IPS-NIHi7 (cell line): ENCODE data around the gene ZXDC.
A peak's percentile ranks its signal among the peaks of the same experiment; 100 is the strongest.

Experiments
- DNase-seq: peaks from one replicate; pipeline ENCODE4 v3.0.0; 2012; ENCODE audit warnings: mixed read lengths; ENCODE audit errors: extremely low spot score

Gene ZXDC

GRCh38 chr3:126452213-126452612 lies 23.5 kb downstream of the ZXDC start:
- no peak for DNase-seq

- DNase-seq: no peak
These were observed 24.2 kb downstream of the ZXDC start for GRCh38 chr3:126451511-126451910.

DNA sequence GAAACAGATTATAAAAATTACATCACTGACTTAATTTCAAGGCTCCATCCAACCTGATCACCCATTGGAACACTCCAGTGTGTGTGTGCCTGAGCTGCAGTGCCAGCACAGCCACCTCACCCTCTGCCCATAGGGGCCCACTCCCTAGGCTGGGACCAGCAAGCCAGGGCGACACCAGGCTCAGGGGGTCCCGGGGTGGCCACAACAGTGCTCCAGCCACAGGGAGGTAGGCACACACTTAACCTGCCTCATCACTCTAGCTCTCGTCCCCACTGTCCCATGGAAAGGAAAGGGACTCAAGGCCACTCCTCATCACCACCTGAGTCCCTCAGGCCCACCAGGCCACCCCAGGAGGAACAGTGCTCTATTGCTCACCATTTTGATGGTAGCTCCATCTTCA lies 24.9 kb downstream of the ZXDC start:
- DNase-seq: no peak

- no peak for DNase-seq
These were observed 25.5 kb downstream of the ZXDC start for GRCh38 chr3:126450219-126450618.

DNA sequence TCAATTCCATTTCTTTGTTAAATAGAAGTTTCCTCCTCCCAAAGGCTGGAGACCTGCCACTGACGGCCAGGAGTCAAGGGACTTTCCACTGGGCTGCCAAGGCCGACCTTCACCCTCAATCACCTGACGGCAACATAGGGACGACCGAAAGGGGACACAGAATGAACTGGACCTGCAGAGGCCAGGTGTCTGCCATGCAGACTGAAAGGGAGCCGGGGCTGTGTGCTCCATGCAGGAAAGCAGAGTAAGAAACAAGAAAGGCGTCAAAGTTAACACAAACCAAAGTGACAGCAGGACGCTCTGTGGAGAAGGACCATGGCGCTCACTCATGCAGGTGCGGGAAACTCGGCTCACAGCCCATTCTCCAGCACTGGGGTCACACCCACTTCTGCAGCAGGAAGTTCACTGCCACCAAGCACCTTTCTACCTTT lies 26.1 kb downstream of the ZXDC start:
- no peak for DNase-seq

GRCh38 chr3:126448893-126449180 lies 26.9 kb downstream of the ZXDC start:
- DNase-seq: no peak

DNA sequence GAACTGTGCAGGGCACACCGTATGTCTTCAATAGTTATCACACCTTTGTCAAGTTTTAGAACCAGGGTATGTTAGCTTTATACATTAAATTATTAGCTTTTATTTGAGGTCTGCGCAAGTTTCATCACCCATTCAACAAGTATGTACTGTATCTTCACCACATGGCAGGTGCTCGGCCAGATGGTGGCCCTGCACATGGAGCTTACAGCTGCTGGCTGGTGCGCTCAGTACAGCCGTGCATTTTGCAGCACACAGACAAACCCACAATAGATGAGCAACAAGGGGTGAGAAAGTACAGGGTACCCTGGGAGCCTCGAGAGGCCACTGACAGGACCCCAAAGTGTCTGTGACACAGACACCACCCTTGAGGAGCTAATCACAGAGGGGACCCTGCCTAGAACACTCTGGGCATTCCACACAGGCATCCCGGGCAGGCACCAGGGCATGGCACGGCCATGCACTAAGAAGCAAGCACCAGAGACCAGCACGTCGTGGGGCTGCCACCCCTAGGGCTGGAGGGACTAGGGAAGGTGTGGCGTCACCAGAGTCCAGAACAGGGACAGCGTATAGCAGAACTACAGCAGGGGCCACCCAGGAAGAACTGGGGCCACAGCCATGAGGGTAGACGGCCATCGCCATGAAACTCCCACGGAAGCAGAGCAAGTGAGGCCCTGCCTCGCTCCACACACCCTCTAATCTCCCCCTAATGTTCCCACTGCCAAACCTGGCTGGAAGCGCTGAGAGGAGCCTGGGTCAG lies 27.4 kb downstream of the ZXDC start:
- no peak for DNase-seq

DNA sequence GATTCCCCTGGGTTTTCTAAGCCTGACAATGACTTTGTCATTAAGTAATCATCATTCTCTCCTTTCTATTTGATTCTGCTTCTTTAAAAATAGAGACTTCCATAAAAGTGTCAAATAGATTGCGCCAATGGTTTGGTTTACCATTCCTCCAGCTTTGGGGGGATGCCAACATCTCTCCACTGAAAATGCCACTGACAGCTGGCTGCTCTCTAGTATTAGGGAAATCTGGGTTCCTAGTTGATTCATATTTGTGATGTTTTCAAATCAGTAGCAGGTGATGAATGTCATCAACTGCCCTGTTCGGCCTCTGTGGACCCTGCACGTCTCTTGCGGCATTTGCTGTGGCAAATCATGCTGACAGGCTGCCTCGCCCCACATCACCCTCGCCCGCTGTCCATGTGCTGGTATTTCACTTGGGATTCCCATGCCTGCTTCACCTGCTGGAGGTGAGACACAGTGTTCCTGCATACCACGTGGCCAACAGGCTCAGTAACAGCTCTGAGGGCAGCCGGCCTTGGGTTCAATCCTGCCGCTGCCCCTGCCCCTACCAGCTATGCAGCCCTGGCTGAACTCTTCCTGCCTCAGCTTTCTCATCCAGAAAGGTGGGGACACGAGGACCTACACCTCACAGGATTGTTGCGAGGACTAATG lies 28.1 kb downstream of the ZXDC start:
- no peak for DNase-seq

DNA sequence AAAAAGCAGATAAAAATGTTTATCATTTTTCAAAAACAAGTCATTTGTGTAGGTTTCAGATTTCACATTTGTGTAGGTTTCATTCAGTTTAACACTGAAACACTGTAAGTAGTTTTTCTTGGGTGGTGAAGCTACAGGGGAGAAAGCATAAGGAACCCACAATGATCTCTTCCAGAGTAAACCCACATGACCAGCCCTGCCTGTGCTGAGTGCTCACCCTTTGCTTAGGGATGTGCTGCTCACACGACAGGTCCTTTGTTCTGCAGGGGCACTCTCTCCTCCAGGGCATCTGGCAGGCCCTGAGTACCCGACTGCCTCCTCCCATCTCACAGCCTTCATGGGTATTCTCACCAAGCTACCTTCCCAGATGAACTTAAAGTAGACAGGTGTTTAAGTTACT lies 28.9 kb downstream of the ZXDC start:
- DNase-seq: no peak

DNA sequence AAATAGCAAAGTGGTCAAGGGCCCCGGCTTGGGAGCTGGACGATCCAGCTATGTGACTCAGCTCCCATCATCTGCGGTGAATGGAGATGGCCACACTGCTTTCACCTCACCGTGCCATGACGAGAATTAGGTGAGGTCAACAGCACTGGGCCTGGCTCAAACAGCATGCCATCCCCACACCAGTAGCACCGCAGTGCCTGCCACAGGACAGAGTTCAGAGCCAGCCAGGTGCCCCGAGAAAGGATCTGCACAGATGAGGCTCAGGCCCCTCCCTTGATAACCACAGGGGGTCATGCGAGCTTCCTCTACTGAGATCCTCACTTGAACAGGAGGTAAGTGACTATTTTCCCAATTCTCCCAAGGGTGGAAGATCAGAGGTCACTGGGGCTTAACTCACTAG lies 29.4 kb downstream of the ZXDC start:
- peak; percentile 45 for DNase-seq

GRCh38 chr3:126445506-126445905 lies 30.2 kb downstream of the ZXDC start:
- no peak for DNase-seq

DNA sequence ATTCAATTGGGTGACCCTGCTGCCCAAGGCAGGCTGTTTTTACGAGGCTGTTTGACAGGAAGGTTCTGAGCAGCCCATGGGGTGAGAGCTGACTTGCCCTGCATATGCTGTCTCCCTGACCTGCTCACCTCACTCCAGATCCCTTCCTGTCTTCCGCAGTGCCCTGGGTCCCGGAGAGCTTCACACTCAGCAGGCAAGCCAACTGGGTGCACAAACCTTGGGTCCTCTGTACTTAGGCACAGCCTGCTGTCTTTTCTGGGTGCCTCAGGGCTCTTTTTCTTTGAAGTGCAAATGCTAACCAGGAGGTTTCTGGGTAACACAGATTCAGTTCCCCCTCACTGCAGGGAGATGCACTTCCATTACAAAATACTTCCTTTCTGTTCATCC lies 32.8 kb downstream of the ZXDC start:
- DNase-seq: no peak

DNA sequence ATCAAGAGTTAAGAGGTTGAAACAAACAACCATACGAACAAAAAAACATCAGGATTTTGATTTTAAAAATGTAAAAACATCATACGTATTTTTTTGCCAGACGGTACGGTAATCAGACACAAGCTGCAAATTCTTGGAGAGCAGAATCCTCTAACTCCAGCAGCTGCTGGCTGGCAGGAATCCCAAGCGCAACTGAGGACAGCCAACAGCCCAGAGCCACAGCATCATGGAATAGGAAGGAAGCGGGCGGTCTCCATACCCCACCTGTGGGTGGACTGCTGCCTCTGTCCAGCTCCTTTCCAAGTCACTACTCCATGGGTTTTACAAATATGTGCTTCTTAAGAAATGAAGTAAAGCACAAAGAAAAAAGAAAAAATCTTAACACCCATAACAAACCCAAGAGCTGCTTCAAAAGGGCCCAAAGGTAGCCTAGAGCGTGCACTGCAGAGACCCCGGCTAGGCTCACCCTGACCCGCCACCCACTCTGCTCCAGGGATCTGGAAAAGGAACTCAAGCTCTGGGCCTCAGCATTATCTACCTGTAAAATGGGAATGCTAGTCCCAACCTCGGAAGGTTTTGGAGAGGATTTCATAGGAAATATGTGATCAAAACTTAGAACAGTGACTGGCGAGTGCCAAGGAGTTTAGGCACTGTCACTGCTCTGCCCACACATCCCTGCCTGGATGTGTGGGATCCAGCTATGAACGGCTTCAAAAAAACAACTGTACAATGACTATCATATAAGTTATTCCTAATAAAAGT lies 33.4 kb downstream of the ZXDC start:
- DNase-seq: no peak

GRCh38 chr3:126441256-126441880 lies 34.3 kb downstream of the ZXDC start:
- no peak for DNase-seq

DNA sequence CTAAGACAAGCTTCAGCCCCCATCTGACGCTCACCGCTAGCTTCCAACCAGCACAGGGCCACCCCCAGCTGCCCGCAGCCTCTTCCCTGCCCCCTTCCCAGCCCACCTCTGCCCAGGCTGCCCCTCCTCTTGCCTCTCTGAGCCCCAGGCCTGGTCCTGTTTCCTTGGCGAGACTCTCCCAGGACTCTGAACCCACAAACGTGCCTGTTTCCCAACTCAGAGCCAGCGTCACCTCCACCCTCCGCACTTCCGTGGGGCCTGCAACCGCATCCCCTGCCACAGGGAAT lies 35.0 kb downstream of the ZXDC start:
- DNase-seq: no peak

GRCh38 chr3:126439968-126440708 lies 35.6 kb downstream of the ZXDC start:
- DNase-seq: no peak

DNA sequence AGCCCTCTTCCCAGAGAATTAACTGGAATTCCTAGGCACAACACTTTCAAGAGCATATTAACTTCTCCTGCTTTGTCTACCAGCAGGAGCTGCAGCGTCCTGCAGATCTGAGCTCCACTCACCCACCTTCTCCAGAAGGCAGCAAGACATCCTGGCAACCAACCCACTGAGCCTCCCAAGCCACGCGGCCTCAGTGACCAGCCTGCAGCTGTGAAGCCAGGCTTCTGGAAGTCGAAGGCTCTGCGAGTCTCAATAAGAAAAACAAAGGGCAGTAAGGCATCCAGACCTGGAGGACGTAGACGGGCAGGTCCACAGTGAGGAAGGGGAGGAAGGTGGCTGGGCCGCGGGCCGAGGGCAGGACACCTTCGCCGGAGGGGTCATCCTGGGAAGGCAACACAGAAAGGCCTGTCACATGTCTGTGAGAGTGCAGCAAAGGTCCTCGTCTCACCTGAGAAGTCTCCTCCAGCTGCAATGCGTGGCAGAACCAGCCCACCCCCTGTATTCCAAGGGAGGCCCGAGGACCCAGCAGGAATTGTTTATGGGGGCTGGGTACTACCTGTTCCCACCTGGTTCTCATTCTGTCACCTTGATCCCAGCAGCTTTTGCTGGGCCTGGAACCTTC lies 36.2 kb downstream of the ZXDC start:
- DNase-seq: no peak

GRCh38 chr3:126438746-126439145 lies 36.9 kb downstream of the ZXDC start:
- no peak for DNase-seq

GRCh38 chr3:126438186-126438585 lies 37.5 kb downstream of the ZXDC start:
- no peak for DNase-seq

DNA sequence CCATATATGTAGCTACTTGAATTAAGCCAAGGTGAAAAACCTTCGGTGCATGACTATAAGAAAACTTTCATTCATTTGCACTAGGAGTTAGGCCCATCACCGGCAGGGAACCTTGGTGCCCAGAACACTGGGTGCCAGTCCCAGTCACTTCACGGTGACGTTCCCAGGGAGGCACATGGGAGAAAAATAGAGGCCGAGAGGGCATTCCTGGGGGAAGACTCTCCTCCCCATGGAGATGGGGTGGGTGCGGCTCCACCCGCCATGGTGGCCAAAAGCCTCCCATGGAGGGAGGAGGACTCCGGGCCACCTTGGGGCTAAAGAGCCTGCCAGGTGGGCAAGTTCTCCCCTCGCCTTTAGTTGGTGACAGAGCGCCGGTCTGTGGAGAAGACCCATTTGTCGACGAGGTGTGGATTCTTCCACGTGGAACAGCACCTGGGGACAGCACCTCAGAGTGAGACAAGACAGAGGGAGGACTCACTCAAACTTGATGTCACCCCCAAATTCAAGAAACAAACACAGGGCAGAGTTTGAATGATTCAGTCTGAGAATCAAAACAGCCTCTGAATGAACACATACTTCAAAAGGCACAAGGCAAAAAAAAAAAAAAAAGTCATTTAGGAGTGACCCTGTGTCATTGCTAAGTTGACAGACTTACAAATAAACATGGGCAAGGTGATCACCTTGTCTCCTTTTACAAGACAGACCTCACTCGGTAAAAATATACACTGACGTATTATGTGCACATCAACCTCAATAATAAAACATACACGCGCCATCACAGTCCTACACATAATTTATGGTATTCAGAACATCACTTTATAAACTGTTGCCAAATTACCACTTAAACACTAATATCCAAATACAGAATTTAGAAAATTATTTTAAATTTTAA lies 38.6 kb downstream of the ZXDC start:
- DNase-seq: no peak
